Stimulated activated CD4-positive, alpha-beta T cell treated with anti-CD3 and anti-CD28 coated beads, Interleukin-2, amount 100 ng/mL, for 48 hours (primary cell): Measurements from ENCODE around the gene ATP1B3.
A peak's percentile ranks its signal among the peaks of the same experiment; 100 is the strongest.
"Not testable (repeated sequence)": the region's sequence is repeated elsewhere in the genome, so short reads cannot be mapped to it uniquely, and the experiment has no call there.

ENCODE experiments used
- DNase-seq, 2 donors: peaks; one replicate each; pipeline ENCODE4 v3.0.0-alpha.2; 2020

The ATP1B3 gene

DNA sequence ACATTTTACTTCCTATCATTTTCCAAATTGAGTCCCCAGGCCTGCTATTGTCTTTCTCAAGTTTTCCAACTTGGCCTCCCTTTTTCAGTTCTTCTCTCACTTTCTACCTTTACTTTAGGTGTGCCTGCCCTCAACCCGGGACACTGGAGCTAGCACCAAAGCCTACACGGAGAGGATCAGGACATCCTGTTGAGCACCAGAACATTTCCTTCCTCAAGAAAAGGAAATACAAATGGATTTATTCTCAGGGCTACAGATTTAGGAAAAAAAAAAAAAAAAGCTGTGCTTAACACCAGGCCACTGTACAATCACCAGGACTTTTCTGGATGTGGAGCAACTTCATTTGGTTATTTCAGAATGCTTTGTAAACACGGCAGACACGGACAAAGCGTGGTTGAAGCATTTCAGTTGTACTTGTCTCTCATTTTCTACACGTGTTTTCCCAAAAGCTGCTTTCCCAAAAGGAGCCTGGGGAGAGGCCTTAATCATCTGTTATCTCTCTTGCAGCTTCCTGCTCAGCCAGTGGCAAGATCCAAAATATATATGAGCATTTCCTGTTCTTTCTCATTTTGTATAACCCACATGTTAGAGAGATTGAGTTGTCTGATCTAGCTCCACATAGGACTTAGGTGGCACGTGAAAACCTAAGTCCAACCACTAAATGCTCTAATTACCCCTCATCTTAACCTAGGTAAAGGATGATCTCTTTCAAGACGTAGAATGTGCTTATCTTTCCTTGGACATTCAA is 15.5 kb upstream of the ATP1B3 start:
- DNase-seq, result no peak

DNA sequence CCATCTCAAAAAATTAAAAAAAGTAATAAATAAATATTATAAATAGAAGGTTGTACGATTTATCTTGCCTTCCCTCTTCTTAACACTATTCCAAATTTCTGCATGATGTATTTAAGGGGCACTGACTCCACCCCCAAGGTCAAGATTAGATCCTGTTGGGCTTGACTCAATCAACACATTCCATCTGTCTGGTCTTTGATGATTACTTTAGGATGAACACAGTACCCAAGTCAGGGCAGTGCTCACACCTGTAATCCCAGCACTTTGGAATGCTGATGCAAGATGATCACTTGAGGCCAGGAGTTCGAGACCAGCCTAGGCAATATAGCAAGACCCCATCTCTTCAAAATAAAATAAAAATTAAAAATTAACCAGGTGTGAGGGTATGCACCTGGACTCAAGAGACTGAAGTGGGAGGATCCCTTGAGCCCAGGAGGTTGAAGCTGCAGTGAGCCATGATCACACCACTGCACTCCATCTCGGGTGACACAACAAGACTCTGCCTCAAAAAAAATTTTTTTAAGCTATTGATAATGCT is 14.1 kb upstream of the ATP1B3 start:
- no peak for DNase-seq

DNA sequence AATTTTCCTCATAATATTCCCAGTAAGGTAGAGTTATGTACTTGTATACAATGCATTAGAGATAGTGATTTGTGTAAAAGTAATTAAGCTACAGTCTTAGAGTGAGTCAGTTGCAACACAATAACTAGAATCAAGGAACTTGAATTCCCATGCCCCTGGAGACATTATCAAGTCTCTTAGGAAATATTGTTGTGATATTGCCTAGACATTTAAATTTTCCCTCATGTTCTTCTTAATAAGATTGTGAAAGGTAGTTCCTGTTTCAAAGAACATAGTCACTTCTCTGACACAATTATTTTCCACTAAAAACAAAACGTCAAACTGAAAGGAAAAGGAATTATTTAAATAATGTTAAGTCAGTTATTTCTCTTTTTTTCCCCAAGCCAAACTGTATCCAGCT is 13.0 kb upstream of the ATP1B3 start:
- DNase-seq, result no peak

DNA sequence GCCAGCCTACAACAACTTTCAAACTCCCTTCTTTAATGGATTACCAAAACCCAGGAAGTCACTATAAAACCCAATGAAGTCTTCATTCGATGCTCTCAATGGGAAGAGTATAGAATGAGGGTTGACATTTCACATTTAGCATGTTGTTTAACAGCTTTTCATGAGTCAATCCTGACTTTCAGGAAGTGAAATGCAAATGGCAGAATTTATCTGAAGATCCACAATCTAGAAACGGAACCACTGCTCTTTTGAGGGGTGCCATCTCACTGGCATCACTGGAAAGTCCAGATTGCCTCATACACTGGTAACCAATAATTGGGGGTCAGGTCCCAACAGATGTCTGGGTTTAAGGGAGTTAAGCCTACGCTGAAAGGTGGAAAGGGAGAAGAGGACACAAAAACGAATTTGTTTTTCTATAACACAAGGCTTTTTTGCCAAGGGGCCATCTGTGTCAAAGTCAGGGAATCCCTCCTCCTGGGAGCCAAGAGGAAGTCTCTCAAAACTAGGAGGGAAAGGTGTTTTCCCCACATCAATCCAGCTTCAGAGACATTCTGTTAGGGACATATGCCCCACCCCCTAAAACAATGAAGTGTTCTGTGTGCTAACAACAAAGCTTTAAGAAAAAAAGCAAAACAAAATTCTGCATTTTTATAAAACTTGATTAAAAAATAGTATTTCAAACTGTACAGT is 12.0 kb upstream of the ATP1B3 start:
- no peak for DNase-seq

DNA sequence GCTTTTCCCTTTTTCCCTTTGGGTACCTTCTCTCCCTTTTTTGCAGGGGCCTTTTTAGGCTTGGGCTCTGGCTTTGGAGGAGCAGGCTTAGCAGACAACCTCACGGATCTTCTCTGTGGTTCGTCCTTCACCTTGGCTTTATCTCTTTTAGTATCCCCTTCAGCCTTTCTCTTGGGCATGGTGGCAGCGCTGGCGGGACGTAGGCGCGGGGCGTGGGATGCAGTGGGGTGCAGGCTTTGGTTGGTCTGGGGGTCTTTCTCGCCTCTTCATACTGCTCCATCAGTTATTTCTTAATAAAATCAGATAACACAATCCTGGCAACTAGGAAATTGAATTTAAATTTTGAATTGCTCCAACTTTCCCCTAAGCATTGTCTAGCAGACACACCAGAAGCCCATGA is 11.3 kb upstream of the ATP1B3 start:
- no peak for DNase-seq

DNA sequence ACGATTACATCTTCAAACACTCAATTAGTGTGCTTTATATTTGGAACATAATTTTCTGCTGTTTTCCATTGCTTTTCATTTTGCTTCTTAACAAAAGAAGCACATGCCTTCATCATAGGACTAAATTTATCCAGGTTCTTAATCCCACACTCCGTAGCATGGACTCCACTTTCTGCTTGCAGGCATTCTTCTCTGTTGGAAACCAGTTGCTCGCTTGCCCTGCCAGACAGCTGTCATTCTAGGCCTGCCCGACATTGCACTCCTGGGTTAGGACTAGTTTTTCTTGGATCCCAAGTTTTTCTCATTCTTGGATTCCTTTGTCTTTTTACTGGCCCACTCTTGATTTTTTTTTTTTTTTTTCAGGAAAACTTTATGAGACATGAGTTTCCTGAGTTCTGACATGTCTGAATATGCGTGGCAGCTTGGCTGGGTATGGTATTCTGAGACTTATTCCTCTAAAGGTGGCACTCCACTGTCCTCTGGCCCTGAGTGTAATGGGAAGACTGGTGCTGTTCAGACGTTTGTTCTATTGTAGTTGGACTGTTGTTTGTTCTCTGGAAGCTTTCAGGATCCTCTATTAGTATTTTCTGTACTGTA is 6.3 kb upstream of the ATP1B3 start:
- DNase-seq, result no peak

DNA sequence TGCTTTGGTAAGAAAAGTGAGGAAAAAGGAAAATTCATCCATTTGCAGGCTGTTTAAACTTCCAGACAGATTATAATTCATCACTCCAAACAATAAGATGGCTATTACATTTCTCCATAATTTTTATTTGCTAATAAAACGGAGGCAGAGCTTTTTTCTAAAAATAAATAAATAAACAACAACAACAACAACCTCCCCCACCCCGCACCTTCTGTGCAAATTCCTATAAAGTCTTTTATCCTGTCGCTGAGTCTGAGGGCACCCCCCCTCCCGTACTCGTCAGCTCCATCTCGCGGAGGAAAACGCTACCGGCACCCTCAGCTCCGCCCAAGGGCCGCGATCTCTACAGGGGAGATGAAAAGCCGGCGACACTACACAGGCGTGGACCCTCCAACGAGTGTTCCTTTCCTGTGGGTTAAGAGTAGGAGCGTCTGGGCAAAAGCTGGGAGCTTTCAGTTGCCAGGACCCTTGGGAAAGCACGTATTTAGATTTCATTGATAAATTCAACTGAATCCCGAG is 1.0 kb upstream of the ATP1B3 start:
- peak; percentile 78 for DNase-seq

DNA sequence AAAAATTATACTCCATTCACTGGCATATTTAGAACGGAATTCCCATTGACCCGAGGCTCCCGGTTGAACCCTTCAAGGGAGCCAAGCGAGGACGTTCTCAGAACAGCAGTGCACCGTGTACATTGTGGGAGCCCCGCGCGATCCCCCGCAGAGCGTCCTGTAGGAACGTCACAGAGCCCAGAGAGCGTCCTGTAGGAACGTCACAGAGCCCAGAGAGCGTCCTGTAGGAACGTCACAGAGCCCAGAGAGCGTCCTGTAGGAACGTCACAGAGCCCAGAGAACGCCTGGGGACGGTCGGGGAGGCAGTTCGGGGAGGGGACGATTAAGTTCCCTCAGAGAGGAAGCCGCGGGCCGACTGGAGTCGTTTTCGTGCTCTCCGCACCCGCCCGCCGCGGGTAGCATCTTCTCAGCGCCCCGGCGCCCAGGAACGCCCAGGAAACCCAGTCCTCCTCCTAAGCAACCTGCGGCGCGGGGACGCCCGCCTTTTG is 506 bp upstream of the ATP1B3 start:
- DNase-seq, result peak; percentile 55 to 63

DNA sequence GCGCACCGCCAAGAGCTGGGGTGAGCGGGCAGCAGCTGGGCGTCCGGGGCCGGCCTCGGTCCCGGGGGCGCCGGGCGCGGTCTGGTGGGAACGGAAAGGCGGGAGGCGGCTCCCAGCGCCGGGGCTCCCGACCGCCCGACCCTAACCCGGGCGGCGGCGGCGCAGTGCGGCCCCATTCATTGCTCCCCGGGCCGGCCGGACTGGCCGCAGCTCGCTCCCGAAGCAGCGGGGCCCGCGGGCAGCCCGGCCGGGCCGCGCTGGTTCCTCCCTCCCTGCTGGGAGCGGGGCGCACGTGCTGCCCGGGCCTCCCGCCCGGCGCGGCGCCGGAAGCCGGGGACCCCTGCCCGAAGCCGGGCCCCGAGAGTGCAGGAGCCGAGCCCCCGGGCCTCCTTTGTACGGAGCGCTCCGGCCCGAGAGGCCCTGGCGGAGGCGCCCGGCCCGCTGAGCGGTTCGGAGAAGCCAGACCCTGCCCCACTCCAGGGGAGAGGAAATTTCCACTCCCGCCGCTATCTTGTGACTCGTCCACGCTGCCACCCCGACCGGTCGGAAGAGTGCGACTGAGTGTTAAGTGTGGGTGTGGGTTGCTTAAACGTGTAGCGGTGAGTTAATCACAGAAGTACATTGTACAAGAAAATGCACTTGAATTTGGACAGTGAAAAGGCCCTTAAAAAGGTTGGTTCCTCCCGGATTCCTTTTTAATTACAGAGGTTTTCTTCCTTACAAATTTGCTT is 613 bp downstream of the ATP1B3 start:
- DNase-seq, result peak; percentile 51 to 56

DNA sequence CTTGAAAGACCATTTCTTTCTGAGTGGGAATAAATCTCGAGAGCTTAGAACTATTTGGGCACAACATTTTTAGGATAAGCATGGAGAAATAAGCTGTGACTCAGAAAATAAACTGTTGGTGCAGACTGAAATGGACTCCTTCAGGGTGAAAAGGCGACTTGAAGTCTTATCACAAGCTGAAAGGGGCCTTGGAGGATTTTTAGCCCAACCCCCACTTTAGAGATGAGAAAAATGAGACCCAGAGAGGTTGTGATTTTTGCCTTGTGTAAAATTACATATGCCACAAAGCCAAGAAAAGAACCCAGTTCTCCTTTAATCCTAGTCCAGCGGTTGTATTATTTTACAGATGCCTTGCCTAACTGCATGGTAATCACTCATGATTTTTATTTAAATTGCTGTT is 1.5 kb downstream of the ATP1B3 start:
- no peak for DNase-seq

DNA sequence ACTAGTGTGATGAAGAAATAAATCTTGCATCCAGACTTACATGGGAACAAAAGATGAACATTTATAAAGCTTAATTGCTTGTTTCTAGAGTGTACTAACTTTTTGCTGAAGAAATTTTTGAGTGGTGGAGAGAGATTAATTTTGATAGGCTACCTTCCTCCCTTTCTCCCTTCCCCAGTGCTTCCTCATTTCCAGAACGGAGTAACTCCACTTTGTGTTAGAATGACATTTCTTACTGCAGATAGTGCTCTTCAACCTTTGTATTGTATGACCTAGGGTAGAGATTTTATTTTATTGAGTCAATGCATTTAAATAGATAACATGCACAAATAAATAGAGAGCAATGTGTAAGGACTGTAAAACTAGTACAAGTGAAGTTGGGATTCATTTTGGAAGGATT is 1.9 kb downstream of the ATP1B3 start:
- no peak for DNase-seq

DNA sequence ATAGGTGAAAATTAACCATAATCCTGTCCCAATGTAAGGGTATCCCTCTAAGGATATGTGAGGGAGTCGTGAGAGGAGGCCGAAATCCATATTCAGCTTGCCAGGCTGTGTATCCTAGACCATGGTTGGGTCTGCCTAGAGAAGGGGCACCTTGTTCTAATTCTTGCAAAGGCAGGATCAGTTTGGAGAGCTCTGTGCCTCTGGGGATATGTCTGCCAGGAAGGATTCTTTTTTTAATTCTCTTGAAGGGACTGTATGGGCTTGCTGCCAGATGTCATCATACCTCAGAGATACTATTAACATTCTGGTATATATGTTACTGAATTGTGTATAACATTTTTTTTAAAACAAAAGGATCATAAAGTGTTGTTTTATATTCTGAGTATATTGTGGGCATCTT is 2.4 kb downstream of the ATP1B3 start:
- DNase-seq, result no peak

DNA sequence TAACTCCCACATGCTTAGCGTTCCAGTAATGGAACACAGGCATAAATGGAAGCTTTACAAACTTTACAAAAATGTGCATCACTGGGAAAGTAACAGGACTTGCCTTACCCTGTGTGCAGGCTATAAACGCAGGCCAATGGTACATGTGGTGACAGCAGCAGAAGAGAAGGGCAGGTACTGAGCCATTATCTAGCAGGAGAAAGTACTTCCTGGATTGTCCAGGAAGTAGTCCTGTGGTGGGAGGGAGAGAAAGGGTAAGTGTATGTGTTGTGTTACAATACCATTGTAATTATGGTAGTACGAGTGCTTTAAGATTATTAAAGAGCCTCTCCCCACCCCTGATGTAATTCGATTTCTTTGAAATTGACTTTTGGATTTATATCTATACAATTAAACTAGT is 5.3 kb downstream of the ATP1B3 start:
- no peak for DNase-seq

DNA sequence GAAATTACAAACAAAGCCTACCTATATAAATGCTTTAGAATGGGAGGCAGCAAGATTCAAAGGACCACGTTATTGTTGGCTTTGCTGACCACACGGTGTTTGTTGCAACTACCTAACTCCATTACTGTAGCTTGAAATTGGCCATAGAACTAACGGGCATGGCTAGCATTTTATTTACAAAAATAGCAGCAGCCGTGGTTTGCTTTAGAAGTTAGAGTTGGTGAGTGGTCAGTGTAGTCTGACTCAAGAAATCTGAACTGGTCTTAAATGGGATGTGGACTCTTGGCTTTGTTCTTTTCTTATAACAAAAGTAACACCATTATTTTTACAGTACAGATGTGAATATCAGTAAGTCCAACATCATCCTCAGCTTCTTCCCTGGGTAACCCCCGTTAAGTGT is 10.6 kb downstream of the ATP1B3 start:
- no peak for DNase-seq

DNA sequence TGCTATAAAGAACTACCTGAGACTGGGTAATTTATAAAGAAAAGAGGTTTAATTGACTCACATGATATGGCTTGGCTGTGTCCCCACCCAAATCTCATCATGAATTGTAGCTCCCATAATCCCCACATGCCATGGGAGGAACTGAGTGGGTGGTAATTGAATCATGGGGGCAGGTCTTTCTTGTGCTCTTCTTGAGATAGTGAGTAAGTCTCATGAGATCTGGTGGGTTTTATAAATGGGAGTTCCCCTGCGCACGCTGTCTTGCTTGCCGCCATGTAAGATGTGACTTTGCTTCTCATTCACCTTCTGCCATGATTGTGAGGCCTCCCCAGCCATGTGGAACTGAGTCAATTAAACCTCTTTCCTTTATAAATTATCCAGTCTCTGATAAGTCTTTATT is 12.1 kb downstream of the ATP1B3 start:
- not testable (repeated sequence) for DNase-seq

DNA sequence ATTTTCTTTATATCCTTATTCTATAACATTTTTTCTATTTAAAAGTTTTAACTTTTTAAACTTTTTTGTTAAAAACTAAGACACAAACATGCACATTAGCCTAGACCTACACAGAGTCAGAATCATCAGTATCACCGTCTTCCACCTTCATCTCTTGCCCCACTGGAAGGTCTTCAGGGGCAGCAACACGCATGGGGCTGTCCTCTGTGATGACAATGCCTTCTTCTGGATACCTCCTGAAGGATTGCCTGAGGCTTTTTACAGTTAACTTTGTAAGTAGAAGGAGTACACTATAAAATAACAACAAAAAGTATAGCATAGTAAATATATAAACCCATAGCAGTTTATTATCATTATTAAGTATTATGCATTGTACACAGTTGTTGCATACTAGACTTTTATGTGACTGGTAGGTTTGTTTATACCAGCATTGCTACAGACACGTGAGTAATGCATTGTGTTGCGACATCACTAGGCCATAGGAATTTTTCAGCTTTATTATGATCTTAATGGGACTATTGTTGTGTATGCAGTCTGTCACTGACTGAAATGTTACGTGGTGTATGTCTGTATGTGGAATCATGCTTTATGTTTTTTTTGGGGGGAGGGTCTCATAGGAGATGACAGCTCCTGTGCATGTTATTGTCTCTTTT is 18.2 kb downstream of the ATP1B3 start:
- no peak for DNase-seq

DNA sequence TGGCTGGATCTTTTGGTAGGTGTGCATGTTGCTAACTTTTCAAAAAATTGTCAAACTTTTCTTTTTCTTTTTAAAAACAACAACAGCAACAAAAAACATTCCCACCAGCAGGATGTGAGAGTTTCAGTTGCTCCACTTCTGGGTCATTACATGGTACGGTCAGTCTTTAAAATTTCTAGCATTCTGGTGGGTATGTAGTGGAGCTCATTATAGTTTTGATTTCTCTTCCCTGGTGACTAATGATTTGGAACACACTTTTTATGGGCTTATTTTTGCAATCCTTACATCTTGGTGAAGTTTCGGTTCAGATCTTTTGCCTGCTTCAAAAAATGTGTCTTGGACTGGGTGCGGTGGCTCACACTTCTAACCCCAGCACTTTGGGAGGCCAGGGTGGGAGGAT is 19.3 kb downstream of the ATP1B3 start:
- DNase-seq, result no peak

DNA sequence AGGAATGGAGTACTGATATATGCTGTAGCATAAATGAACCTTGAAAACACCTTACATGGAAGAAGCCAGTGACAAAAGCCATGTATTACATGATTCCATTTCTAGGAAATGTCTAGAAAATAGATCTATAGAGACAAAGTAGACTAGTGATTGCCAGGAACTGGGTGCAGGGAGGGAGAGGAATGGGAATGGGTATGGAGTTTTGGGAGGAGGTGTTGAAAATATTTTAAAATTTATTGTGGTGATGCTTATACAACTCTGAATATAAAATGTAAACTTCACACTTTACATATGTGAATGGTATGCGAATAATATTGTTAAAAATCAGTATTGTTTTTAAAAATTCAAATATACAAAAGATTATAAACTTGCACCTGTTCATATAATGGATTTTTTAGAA is 22.5 kb downstream of the ATP1B3 start:
- no peak for DNase-seq

DNA sequence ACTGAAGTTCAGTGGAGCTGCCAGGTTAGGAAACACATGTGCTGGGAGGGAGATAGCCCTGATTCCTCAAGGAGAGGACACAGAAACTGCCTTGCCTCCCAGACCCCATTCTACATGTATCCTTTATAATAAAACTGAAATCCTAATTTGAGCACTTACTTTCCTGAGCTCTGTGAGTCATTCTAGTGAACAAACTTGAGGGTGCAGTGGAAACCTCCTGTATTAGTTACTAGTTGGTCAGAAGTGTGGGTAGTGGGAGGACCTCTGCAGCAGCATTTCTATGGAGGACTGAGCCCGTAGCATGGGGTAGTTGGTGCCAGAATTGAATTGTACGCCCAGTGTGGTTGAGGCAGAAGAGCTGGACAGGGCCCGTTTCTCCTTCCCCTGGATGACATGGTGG is 23.9 kb downstream of the ATP1B3 start:
- no peak for DNase-seq

DNA sequence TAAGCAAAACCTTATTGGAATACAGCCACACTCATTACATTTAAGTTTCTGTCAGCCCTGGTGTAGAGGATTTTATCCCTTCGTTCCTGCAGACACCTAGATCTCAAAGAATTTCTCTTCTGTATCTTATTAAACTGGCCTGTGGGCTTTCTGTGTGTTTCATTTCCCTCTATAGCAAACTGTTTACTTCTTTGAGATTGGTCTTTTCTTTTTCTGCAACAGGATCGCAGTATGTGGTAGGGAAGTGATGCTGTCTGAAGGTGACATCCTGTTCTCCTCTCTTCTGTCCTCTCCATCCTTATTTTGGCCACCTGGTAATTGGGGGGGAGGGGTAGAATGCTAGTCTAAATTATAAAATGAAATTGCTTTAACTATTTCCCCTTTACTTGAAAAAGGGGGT is 25.5 kb downstream of the ATP1B3 start:
- DNase-seq, result no peak

DNA sequence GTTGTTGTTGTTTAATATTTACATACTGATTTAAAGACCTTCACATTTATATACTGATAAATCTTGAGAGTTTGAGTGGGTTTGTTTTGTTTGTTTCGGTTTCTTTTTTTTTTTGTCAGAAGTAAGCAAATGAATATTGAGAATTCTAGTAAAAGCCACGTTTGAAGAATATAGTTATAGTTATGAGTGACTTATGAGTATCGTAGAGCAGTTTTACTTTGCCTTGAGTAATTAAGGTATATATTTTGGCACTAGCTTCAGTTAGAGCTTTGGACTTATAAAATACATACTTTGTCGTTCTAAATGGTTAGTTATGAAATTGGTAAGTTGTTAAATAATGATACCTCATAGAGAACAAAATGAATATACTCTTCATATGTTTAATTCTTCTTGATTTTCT is 27.8 kb downstream of the ATP1B3 start:
- no peak for DNase-seq

DNA sequence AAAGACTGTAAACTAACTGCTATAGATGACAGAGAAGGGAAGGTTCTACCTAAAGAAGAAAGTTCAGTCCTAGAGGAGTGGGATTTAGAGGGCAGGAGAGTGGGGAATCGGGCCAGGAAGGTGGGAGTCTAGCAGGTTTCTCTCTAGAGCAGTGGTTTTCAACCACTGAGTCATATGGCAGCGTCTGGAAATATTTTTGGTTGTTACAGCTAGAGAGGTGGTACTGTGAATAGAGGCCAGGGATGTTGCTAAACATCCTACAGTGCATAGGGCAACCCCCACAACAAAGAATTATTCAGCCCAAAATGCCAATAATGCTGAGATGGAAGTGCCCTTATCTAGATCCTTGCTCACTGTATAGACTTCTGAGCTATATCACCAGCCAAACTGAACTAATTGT is 28.7 kb downstream of the ATP1B3 start:
- no peak for DNase-seq

DNA sequence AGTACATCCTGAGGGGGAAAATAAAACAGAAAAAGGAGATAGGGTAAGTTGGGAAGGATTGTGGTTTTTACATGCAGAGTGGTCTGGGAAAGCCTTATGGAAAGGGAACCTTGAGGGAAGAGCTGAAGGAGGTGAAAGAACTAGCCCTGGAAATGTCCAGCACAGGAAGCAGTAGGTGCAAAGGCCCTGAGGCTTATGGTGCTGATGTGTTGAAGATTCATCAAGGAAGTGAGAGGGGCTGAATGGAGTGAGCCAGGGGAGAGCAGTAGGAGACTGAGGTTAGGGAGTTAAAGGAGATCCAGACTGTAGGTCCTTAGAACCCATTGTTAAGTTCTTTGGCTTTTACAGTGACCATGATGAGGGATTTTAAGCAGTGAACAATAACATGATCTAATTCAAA is 33.0 kb downstream of the ATP1B3 start:
- no peak for DNase-seq
